ENCODE results near the gene RNF213.
A peak's percentile ranks its signal among the peaks of the same experiment; 100 is the strongest.
"Not testable (repeated sequence)": the region's sequence is repeated elsewhere in the genome, so short reads cannot be mapped to it uniquely, and the experiment has no call there.

The RNF213 gene

DNA sequence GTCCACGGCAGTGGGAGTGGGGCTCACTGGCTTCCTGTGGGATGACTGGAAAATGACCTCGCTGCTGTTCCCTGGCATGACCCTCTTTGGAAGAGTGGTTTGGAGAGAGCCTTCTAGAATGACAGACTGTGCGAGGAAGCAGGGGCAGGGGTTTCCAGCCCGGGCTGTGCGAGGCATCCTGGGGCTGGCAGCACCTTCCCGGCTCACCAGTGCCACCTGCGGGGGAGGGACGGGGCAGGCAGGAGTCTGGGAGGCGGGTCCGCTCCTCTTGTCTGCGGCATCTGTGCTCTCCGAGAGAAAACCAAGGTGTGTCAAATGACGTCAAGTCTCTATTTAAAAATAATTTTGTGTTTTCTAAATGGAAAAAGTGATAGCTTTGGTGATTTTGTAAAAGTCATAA is 7.8 kb upstream of the RNF213 start:
- peak; percentile 14 for DNase-seq (ENCODE audit: low read depth)

DNA sequence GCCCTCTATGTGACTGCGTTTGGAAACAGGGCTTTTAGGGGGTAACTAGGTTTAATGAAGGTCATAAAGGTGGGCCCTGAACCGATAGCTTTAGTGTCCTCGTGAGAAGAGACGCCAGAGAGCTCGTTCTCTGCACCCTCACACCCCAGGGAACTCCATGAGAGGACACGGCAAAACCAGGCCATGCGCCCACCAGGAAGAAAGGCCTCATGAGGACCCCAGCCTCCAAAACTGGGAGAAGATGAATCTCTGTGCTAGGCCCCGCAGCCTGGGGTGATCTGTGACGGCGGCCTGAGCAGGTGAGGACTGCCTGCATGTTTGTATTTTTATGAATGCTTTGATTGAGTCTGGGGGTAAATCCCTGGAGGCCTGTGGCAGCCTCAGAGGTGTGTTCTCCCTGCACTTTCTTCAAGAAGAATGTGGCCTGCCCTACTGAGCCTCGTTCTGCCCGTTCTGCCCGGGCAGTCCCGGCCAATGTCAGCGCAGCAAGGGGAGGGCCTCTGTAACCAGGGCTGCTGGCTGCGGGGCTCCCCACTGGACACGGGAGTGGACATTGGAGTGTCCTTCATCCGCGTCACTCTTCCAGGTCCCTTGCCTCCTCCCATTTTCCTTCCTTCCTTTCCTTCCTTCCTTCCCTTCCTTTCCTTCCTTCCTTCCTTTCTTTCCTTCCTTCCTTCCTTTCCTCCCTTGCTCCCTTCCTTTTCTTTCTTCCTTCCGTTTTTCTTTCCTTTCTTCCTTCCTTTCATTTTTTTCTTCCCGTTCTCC is 6.8 kb upstream of the RNF213 start:
- DNase-seq (ENCODE audit: low read depth) = no peak

DNA sequence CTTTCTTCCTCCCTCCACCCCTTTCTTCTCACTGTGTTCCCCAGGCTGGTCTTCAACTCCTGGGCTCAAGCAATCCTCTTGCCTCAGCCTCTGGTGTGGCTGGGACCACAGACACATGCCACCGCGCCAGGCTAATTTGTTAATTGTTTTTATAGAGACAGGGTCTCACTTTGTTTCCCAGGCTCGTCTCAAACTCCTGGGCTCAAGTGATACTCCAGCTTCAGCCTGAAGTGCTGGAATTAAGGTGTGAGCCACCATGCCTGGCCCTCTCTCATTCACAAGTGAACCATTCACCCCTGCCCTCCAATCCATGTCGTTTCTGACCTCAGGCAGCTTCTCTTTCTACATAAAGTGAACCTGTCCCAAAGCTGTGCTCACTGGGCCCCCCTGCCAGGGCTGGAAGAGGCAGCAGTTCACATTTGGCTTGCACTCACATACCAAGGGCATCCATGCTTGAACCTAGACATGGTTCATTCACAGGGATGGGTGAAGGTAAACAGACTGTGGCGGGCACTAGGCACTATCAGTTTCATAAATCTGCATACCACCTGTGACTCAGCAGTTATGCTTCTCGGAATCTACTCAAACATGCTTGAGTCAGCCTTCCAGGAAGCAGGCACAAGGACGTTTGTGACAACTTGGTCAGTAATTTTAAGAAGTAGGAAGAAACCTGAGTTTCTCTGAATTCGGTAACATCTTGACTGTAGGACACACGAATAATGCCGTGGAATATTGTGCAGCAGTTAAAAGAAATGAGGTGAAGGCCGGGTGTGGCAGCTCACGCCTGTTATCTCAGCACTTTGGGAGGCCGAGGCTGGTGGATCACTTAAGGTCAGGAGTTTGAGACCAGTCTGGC is 6.0 kb upstream of the RNF213 start:
- DNase-seq (ENCODE audit: low read depth) = peak; percentile 93

GRCh38 chr17:80256034-80256350 is 4.7 kb upstream of the RNF213 start:
- DNase-seq (ENCODE audit: low read depth) = no peak

GRCh38 chr17:80257716-80258213 is 2.9 kb upstream of the RNF213 start:
- no peak for DNase-seq (ENCODE audit: low read depth)

DNA sequence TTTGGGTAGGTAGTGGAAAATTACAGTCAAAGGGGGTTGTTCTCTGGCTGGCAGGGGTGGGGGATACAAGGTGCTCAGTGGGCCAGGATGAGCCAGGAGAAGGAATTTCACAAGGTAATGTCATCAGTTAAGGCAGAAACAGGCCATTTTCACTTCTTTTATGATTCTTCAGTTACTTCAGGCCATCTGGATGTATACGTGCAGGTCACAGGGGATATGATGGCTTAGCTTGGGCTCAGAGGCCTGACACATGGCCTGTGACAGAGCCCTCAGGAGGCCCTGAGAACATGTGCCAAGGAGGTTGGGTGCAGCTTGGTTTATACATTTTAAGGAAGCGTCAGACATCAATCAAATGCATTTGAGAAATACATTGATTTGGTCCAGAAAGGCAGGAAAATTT is 2.4 kb upstream of the RNF213 start:
- DNase-seq (ENCODE audit: low read depth) = not testable (repeated sequence)

DNA sequence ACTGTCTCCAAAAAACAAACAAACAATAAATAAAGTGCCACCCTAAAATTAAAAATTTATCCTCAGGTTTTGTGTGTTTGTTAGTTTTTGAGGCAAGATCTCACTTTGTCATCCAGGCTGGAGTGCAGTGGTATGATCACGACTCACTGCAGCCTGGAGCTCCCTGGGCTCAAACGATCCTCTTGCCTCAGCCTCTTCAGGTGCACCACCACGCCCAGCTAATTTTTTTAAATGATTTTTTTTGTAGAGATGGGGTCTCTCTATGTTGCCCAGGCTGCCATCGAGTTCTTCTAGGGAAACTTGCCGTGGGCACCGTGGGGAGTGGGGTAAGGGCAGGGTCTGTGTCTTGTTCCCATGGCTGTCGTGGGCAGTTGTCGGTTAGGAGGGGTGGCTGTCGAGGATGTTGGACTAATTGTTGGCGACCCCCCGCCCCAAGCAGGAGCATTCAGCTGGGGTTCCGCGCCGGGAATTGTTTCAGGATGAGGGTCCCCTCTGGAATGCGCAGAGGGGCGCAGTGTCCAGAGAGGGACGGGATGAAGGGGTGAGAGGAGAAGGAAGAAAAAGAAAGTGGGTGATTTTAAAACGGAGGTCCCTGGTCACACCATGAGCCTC is 1.1 kb upstream of the RNF213 start:
- DNase-seq (ENCODE audit: low read depth) = no peak

DNA sequence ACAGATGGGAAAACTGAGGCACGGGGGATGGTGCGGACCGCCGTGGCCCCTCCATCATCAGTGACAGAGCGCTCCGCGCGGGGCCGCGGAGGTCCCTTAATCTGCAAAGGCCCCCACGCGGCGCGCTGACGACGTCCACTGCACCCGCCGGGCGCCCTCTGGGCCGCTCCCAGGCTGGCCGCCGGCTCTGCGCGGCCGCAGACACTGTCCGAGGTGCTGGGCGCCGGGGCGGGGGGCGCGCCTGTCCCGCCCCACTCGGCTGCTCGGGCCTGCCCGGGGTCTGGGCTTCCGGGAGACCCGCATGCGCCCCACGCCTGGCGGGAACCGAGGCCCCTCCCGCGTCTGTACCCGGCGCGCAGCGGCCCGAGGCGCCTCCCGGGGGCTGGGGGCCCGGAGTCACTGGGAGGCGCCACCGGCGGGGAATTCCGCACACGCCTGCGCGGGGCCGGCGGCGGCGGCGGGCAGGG is 550 bp upstream of the RNF213 start:
- peak; percentile 75 for DNase-seq (ENCODE audit: low read depth)

DNA sequence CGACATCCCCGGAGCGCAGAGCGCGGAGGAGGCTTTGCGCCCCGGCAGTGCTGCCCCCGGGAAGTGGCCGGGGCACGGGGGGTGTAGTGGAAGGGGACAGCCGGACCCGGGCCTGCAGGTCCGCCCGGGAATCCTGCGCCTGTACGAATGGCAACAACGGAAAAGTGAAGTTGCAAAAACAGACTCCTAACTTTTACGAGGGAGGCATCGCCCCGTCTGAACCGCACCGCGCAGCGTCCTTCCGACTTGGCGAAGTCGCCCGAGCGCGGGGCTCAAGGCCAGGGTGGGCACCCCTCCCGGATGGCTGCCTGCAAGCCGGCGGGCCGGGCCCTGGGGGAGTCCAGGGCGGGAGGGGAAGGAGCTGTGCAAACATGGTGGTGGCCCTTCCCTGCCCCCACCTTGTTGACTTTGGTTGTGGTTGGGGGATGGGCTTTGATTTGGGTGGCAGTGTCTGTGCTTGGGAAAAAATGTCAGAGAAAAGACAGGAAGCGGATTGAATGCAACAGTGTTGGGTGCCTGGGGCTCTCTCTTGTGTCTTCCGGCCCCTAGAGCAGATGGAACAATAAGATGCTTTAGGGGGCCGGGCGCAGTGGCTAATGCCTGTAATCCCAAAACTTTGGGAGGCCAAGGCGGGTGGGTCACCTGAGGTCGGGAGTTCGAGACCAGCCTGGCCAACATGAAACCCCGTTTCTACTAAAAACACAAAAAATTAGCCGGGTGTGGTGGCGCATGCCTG is 675 bp downstream of the RNF213 start:
- peak; percentile 46 for DNase-seq (ENCODE audit: low read depth)

DNA sequence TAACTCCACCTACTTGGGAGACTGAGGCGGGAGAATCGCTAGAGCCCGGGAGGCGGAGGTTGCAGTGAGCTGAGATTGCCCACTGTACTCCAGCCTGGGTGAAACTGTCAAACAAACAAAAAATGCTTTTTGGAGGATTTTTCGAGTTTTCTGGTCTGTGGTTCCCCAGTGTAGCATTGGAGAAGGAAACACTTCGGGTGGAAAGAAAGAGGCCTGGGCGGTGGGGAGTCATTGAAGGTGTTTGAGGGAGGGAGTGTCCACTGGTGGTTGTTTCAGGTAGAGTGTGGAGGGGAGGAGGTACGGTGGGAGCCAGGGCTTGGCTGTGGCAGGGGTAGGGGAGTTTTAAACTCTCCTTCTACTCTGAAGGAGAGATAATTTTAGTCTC is 1.2 kb downstream of the RNF213 start:
- DNase-seq (ENCODE audit: low read depth) = no peak

DNA sequence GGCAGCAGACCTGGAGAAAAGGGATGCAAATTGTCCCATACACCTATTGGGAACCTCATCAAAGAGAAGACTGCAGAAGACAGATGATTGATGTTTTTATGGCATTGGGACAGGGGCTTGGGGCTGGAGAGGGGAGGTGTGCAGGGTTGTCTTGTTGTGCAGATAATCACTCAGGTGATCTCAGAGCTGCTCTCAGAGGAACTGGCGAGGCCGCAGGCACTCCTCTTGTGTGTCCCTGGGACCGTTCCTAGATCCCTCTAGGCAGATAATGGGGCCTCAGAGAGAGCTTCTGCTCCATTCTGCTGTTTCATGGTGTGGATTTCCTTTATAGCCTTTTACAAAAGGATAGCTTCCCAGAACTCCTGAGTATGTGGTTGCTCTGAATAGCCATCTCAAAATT is 1.6 kb downstream of the RNF213 start:
- DNase-seq (ENCODE audit: low read depth) = no peak

DNA sequence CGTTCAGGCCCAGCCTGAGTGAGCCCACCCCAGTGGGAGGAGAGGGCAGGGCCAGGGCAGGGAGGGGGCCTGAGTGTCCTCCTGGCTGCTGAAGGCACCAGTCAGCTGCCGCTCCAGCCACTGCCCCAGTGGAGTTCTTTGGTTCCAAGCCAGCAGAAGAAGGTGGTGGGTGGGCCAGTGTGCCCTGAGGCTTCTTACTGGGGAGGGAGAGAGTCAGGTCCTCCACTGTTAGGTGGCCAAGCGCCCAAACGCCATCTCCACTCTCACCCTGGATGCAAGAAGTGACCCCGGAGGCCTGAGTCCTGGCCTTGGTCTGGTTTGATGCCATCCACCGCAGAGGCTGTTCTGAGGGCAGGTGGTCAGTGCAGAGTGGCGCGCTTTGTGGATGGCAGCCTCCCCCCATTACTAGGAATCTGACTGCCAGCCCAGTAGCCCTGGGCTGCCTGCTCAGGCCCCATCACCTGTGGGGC is 2.2 kb downstream of the RNF213 start:
- DNase-seq (ENCODE audit: low read depth) = no peak

- peak; percentile 86 for DNase-seq (ENCODE audit: low read depth)
These were observed 2.9 kb downstream of the RNF213 start for GRCh38 chr17:80263253-80264204.

DNA sequence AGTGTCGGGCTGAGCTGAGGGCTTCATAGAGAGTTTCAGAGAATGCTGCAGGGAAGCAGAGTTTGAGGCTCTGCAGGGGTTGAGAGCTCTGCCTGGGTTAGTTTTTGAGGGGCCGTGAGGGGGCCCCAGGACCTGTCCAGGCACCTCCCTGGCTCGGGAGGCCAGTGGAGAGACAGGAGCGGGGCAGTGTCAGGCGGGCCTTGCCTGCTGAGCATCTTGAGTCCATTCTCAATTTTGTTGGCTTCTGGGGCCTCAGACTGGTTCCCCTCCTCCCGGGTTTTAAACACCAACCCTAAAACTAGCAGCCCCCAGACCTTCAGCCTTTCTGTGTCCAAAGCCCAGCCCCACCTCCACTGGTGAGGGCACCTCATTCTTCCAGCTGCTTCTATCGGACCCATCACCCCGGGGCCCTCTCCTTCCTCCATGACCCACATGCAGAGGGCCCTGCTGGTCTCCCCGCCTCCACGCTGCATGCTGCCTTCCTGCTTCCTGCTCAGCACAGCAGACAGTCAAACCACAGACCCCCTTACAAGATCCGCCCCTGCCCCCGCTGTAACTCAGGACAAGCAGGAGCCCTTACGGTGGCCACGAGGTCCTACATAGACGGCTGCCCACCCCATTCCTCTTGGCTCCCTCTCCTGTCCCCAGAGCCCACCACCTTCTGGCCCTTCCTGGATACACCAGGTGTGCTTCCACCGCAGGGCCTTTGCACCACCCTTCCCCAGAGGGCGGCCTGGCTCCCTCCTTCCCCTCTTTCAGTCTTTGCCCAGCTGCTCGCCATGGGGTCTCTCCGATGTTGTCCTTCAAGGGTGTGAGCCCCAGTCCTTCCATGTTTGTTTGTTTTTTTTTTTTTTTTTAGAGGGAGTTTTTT is 3.8 kb downstream of the RNF213 start:
- no peak for DNase-seq (ENCODE audit: low read depth)

- no peak for DNase-seq (ENCODE audit: low read depth)
These were observed 4.8 kb downstream of the RNF213 start for GRCh38 chr17:80265205-80266068.

GRCh38 chr17:80267391-80267790 is 6.7 kb downstream of the RNF213 start:
- peak; percentile 31 for DNase-seq (ENCODE audit: low read depth)

GRCh38 chr17:80268427-80268826 is 7.8 kb downstream of the RNF213 start:
- no peak for DNase-seq (ENCODE audit: low read depth)

DNA sequence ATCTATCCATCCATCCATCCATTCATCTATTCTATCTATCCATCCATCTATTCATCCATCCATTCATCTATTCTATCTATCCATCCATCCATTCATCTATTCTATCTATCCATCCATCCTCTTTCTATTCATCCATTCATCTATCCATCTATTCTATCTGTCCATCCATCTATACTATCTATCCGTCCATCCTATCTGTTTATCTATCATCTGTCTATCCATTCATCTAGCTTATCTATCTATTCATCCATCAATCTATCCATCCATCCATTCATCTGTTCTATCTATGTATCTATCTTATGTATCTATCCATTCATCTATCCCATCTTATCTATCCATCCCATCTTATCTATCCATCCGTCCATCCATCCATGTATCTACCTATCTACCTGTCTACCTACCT is 8.8 kb downstream of the RNF213 start:
- DNase-seq (ENCODE audit: low read depth) = no peak

GRCh38 chr17:80270104-80270503 is 9.5 kb downstream of the RNF213 start:
- DNase-seq (ENCODE audit: low read depth) = no peak

Data from iris pigment epithelial cell (primary cell).